G401.6 (cell line): ENCODE measurements around the gene VAV3.
"Not testable (repeated sequence)": the region's sequence is repeated elsewhere in the genome, so short reads cannot be mapped to it uniquely, and the experiment has no call there.

ENCODE experiments used
- FAIRE-seq: peaks from 2 replicates; lab custom pipeline; 2012; peaks lifted over from hg19 to GRCh38; lab: Jason Lieb, UNC

Gene VAV3

GRCh38 chr1:107733401-107733800 is 231.6 kb downstream of the VAV3 start:
- FAIRE-seq, result not testable (repeated sequence)

- FAIRE-seq, result no peak
Measured at GRCh38 chr1:107727866-107728265, 237.1 kb downstream of the VAV3 start.

- no peak for FAIRE-seq
Measured at GRCh38 chr1:107726860-107727259, 238.1 kb downstream of the VAV3 start.

GRCh38 chr1:107724648-107725047 is 240.3 kb downstream of the VAV3 start:
- no peak for FAIRE-seq

GRCh38 chr1:107720210-107720609 is 244.8 kb downstream of the VAV3 start:
- not testable (repeated sequence) for FAIRE-seq

DNA sequence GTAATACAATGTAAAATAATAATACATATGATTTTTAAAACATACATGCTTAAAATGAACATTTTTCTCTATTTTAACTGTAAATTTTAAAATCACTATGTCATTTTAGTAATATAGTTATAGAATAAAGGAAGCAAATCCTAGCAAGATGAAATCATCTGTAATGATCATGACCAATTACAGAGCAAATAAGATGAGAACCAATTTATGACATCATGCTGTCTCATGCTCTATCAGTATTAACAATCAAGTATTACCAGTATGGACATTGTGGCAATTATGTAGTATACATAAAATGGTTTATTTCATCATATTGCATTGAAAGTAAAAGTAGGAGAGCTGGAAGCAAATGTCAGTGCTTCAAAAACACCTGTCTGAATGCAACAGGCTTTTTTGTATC is 255.0 kb downstream of the VAV3 start:
- FAIRE-seq, result no peak

GRCh38 chr1:107707111-107707510 is 257.9 kb downstream of the VAV3 start:
- FAIRE-seq, result no peak

DNA sequence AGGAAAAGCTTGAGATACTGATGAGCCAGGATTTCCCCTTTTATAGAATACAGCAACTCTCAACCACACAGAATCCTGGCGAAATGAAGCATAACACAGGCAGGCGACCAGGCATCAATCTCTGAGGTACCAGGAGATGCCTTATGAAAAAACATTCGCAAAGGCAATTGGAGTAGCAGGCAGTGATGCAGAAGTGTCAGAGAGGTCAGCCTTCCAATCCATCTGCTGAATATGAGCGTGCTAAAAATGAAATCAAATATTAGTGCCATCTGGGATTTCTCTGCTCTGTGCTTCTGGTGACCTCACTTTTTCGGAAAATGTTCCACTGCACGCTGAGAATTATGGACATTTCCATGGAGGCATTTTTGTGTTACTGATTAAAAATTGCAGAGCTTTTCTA is 258.8 kb downstream of the VAV3 start:
- FAIRE-seq, result no peak

GRCh38 chr1:107704911-107705310 is 260.1 kb downstream of the VAV3 start:
- no peak for FAIRE-seq

DNA sequence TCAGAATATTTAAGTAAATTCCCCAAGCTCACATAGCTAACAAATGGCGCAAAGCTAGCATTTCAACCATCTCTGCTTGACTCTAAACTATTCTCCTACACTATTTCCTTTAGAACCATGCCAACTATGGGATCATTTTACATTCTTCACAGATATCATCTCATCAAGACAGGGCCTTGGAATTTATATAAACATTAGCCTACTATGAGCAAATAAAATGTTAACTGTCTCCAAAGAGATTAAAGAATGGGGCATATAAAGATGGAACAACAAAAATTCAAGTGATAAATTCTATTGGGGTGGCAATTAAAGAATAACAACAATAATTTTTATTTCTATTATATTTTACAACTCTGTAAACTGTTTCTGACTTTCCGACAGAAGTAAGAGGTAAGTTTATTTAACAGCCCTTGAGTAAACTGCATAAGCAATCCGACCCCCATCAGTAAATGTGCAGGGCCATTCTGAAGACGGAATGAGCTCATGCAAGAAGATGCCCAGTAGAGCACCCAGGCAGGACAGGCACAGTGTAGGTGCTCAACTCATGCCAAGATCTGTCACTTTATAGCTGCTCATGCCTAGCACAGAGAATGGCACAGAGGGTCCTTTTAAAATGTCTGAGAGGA is 261.9 kb downstream of the VAV3 start:
- no peak for FAIRE-seq

- FAIRE-seq, result not testable (repeated sequence)
Measured at GRCh38 chr1:107700651-107701050, 264.3 kb downstream of the VAV3 start.

GRCh38 chr1:107698161-107698560 is 266.8 kb downstream of the VAV3 start:
- no peak for FAIRE-seq

DNA sequence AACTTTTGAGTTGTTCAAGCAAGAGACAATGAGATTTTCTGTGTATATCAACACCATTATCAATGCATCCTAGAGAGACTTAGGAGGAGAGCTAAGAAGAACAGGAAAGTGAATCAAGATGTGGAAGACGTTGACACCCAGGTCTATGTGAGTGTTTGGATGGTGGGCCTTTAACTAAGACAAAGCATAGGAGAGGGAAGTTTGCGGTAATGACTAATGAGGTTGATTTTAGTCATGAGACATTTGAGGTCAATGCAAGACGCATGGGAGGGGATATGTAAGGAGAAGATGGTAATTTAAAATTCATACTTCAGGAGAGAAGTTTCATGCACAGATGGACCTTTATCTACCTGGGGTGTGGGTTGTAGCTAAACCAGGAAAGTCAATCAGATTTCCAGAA is 269.6 kb downstream of the VAV3 start:
- FAIRE-seq, result no peak

DNA sequence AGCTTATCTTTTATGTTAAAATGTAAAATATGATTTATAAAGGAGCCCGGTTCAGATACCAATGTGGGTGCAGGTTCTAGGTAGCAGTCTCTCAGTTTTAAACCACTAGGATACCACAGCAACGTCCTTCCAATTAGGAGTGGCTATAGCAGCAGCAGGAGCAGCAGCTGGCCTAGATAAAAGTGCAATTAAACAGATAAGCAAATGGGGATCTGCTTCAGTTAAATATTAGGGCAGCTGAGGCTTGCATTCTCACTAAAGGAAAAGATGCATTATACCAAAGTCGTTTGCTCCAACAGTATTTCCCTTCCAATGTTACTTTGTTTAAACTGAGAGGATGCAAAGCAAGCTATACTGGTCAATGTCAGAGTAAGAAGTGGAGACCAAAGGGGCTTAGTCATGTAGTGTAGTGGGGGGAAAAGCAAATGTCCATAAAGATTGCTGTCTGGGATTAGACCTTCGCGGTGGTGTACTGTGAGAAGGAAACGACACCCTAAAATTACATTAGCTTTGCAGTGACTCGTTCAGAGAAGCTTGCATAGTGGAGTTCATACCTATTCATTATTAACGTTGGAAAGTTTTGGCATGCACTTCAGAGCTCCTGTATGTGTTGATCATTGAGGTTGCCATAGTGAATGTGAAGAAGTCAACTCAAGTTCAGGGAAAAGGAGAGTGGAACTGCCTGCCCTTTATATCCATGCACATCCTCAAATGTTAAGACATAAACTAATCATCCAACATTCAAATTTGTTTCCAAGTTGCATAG is 272.2 kb downstream of the VAV3 start:
- no peak for FAIRE-seq

GRCh38 chr1:107691540-107691939 is 273.4 kb downstream of the VAV3 start:
- FAIRE-seq, result no peak

GRCh38 chr1:107690491-107690890 is 274.5 kb downstream of the VAV3 start:
- no peak for FAIRE-seq

- no peak for FAIRE-seq
Measured at GRCh38 chr1:107689733-107690132, 275.2 kb downstream of the VAV3 start.

DNA sequence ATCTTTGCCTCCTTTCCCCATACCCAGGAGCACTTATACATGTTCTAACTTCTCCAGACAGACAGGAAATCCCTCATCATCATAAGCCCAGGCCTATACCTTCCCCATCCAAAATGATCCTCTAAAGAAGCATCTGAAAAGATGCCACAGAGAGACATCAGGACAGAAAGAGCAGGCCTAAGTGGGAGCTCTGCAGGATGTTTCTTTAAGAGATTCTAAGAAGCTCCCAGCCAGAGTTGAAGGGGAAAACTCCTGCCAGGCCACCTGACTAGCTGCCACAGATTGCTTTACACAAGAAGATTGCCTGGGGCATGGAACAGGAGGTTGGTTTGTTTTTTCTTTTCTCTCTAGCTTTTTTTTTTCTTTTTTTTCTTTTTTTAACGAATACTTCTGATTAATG is 275.8 kb downstream of the VAV3 start:
- no peak for FAIRE-seq

GRCh38 chr1:107687849-107688753 is 276.9 kb downstream of the VAV3 start:
- no peak for FAIRE-seq

GRCh38 chr1:107683683-107684082 is 281.3 kb downstream of the VAV3 start:
- no peak for FAIRE-seq

GRCh38 chr1:107683191-107683657 is 281.8 kb downstream of the VAV3 start:
- no peak for FAIRE-seq

- no peak for FAIRE-seq
Measured at GRCh38 chr1:107682467-107682866, 282.5 kb downstream of the VAV3 start.

DNA sequence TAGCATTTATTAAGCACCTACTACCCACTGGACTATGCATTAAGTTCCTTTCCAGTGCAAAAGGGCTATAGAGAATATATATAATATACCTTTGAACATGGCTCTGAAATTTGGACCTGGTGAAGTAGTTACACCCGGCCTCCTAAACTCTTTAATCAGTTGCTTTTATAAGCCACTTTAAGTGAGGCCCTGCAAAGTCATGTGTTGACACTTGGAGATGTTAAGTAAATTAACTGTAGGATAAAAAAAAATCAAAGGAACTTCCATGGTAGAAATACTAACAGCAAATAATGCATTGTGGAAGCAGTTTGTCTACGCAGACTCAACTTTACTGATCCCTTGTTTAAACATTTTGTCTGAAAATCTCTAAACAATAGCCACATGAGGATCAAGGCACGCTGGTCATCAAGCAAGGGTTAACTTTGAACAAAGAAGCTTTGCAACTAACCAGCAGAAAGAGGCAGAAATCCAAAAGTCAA is 283.9 kb downstream of the VAV3 start:
- no peak for FAIRE-seq
